ENCODE results near the gene ST8SIA3. TPM values are rescaled to one million over a fixed set of nuclear protein-coding genes. Genes with fewer than 3 reads are reported as not detected.

Gene ST8SIA3
- total RNA-seq, 6 experiments from 2014 or later, result not detected

- H3K27ac Mint-ChIP-seq, result no peak overlapping the region
- H3K4me3 Mint-ChIP-seq, result no peak overlapping the region
- H3K9me3 Mint-ChIP-seq, result no peaks in the 10 kb centered on the region
- H3K36me3 Mint-ChIP-seq (ENCODE audit: low read depth), result no peaks in the 10 kb centered on the region
- peaks cover 5% of the 10 kb centered on the region; the same call in 1 of the 2 replicates for H3K27me3 Mint-ChIP-seq (ENCODE audit: insufficient read depth)
- no peak for TF ChIP-seq CTCF (IDR thresholded peaks at IDR 0.05)
- DNase-seq, result no peak
- no peaks in the 10 kb centered on the region for H3K4me1 Mint-ChIP-seq (ENCODE audit: low read depth)
These were observed 58.4 kb downstream of the ST8SIA3 start for GRCh38 chr18:57410749-57411148.

- H3K4me1 Mint-ChIP-seq (ENCODE audit: low read depth), result no peaks in the 10 kb centered on the region
- TF ChIP-seq CTCF (IDR thresholded peaks at IDR 0.05), result no peak
- peaks cover 1% of the 10 kb centered on the region; the same call in 1 of the 2 replicates for H3K27me3 Mint-ChIP-seq (ENCODE audit: insufficient read depth)
- H3K4me3 Mint-ChIP-seq, result no peak overlapping the region
- no peaks in the 10 kb centered on the region for H3K9me3 Mint-ChIP-seq
- no peaks in the 10 kb centered on the region for H3K36me3 Mint-ChIP-seq (ENCODE audit: low read depth)
- DNase-seq, result no peak
- no peak overlapping the region for H3K27ac Mint-ChIP-seq
These were observed 64.2 kb downstream of the ST8SIA3 start for GRCh38 chr18:57416542-57416941.

Other genes with a start within 250 kb of the ST8SIA3 start
- not detected for gene BOD1L2, start 205.5 kb upstream of the ST8SIA3 start, total RNA-seq (2021; fragmentation: NEBNext Ultra II Directional; extraction: Animal tissue kit (Norgen Biotek cat#: 25700))
- gene ONECUT2, start 82.8 kb downstream of the ST8SIA3 start, total RNA-seq (2021; fragmentation: NEBNext Ultra II Directional; extraction: Animal tissue kit (Norgen Biotek cat#: 25700)), result under 1 TPM; 0.10 to 0.40 (median 0.18) TPM
- 10 to 100 TPM; 28.7 to 38.3 (median 33.9) TPM for gene FECH, start 234.1 kb downstream of the ST8SIA3 start, total RNA-seq (2021; fragmentation: NEBNext Ultra II Directional; extraction: Animal tissue kit (Norgen Biotek cat#: 25700))